Measurements from ENCODE around the gene RAB3A. TPM values are rescaled to one million over a fixed set of nuclear protein-coding genes. Genes with fewer than 3 reads are reported as not detected.

Gene RAB3A
- total RNA-seq, 4 donors from 2014 or later = 0.91 to 2.7 (median 2.1) TPM

DNA sequence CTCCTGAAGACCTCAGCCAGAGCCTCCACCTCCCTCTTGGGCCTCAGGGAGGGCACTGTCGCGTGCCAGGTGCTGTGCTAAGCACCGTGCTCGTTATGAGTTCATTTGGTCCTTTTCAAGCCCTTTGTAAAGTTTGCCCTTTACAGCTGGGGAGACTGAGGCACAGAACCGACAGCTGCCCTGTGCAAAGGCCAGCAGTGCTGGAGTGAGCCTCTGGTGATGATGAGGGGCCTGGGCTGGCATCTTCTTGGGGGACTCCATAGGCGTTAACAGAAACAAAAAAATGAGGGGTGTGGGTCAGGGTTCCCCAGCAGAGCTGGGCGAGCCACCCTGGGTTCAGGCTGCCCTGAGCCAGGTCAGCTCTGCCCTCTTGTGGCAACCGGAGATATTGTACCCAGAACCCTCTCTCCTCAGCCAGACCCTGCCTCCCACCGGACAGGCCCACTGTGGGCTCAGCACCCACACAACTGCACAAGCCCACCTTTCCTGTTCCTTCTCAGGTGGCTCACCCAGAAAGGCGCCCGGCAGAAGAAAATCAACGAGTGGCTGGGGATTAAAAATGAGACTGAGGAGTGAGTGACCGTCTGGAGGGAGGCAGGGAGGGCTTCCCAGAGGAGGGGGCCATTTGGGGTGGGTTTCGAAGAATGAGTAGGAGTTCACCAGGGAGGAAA lies 35.7 kb downstream of the RAB3A start:
- WGBS, 2 donors = 70 to 71% methylated on average over 14 of the region's 14 CpGs
- no peak for DNase-seq (ENCODE audit: low spot score in 2 of 2)
- TF ChIP-seq CTCF (IDR thresholded peaks at IDR 0.05) = no peak
- TF ChIP-seq POLR2A (IDR thresholded peaks at IDR 0.05) = no peak
- intact Hi-C loops (cut with DNase I; ENCODE audit: low total_unique reads) = loop anchor here (2.0 to 10.0 kb wide), 2 partner anchors 53 to 81 kb away; no protein-coding TSS in a partner anchor
- H3K4me3 ChIP-seq (ENCODE audit: low read depth, poor library complexity, severe bottlenecking) = no peak overlapping the region

DNA sequence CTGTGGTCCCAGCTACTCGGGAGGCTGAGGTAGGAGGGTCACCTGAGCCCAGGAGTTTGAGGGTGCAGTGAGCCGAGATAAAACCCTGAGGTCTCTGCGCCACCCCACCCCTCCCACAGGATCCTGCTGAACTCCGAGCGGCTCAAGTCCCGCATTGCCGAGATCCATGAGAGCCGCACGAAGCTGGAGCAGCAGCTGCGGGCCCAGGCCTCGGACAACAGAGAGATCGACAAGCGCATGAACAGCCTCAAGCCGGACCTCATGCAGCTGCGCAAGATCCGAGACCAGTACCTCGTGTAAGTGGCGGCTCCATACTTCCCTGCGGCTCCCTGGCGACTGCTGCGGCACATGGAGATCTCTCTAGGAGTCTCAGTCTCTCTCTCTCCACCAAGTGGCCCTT lies 36.8 kb downstream of the RAB3A start:
- no peak for TF ChIP-seq CTCF (IDR thresholded peaks at IDR 0.05)
- no peak for TF ChIP-seq POLR2A (IDR thresholded peaks at IDR 0.05)
- no peak overlapping the region for H3K4me3 ChIP-seq (ENCODE audit: low read depth, poor library complexity, severe bottlenecking)
- WGBS, 2 donors = 90 to 95% methylated on average over 15 to 21 of the region's 21 CpGs
- intact Hi-C loops (cut with DNase I; ENCODE audit: low total_unique reads) = loop anchor here (10.0 kb wide), 1 partner anchor 52 kb away; no protein-coding TSS in a partner anchor
- DNase-seq (ENCODE audit: low spot score in 2 of 2) = no peak

DNA sequence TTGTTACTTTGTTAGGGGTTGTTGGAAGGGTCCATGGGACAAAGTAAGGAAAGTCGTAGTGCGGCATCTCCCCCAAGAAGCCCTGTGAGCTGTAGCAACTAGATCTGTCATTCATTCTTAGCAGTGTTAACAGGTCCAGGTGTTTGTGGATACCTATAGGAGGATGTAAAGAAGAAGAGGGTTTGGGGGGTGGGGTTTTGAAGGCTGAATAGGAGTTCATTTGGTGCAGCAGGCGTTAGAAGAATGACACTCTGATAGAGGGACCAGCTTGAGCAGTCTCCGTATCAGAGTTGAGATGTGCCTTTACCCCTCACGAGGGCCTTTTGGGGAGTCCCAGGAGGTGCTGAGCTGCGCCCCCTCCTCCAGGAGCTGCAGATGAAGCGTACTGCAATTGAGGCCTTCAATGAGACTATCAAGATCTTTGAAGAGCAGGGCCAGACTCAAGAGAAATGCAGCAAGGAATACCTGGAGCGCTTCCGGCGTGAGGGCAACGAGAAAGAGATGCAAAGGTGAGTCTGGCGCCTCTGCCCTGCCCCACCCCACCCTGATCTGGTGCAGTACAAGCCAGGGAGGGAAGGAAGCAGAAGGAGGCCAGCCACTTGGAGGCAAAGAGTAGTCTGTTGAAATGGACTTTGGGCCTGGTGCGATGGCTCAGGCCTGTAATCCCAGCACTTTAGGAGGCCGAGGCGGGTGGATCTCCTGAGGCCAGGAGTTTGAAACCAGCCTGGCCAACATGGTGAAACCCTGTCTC lies 37.9 kb downstream of the RAB3A start:
- H3K4me3 ChIP-seq (ENCODE audit: low read depth, poor library complexity, severe bottlenecking) = no peak overlapping the region
- DNase-seq (ENCODE audit: low spot score in 2 of 2) = no peak
- intact Hi-C loops (cut with DNase I; ENCODE audit: low total_unique reads) = loop anchor here (10.0 kb wide), 1 partner anchor 51 kb away; no protein-coding TSS in a partner anchor
- 94 to 98% methylated on average over 14 to 15 of the region's 15 CpGs for WGBS, 2 donors
- TF ChIP-seq POLR2A (IDR thresholded peaks at IDR 0.05) = no peak
- TF ChIP-seq CTCF (IDR thresholded peaks at IDR 0.05) = no peak

GRCh38 chr19:18164072-18164471 lies 39.8 kb downstream of the RAB3A start:
- intact Hi-C loops (cut with DNase I; ENCODE audit: low total_unique reads) = loop anchor here (10.0 kb wide), 1 partner anchor 49 kb away; no protein-coding TSS in a partner anchor
- no peak overlapping the region for H3K4me3 ChIP-seq (ENCODE audit: low read depth, poor library complexity, severe bottlenecking)
- TF ChIP-seq CTCF (IDR thresholded peaks at IDR 0.05) (no peak), POLR2A (IDR thresholded peaks at IDR 0.05) (no peak)
- 98 to 99% methylated on average over 7 of the region's 7 CpGs for WGBS, 2 donors
- no peak for DNase-seq (ENCODE audit: low spot score in 2 of 2)

GRCh38 chr19:18161636-18162002 lies 42.2 kb downstream of the RAB3A start:
- no peak overlapping the region for H3K4me3 ChIP-seq (ENCODE audit: low read depth, poor library complexity, severe bottlenecking)
- DNase-seq (ENCODE audit: low spot score in 2 of 2) = no peak
- intact Hi-C loops (cut with DNase I; ENCODE audit: low total_unique reads) = loop anchor here (10.0 kb wide), 1 partner anchor 47 kb away; no protein-coding TSS in a partner anchor
- TF ChIP-seq POLR2A (IDR thresholded peaks at IDR 0.05) = no peak
- TF ChIP-seq CTCF (IDR thresholded peaks at IDR 0.05) = no peak
- WGBS, 2 donors = 28 to 32% methylated on average over 18 to 19 of the region's 19 CpGs
